ENCODE measurements around the gene ZNF483.
"Not testable (repeated sequence)": the region's sequence is repeated elsewhere in the genome, so short reads cannot be mapped to it uniquely, and the experiment has no call there.

ZNF483 gene

GRCh38 chr9:111561165-111561719 lies 36.3 kb downstream of the ZNF483 start:
- Histone ChIP-seq H3K4me2 (ENCODE audit: low read length) (no peak overlapping the region), H3K4me1 (no peaks in the 10 kb centered on the region), H3K9ac (no peak overlapping the region), H2AFZ (no peak overlapping the region), H3K9me3 (ENCODE audit: control insufficient read depth, low read length) (no peaks in the 10 kb centered on the region), H3K27me3 (ENCODE audit: control insufficient read depth, insufficient read depth, low read length) (no peaks in the 10 kb centered on the region), H3K4me3 (ENCODE audit: low read depth, low read length) (no peak overlapping the region), H3K79me2 (no peaks in the 10 kb centered on the region), H3K27ac (no peak overlapping the region), H3K36me3 (ENCODE audit: control insufficient read depth, insufficient read depth, low read length) (no peaks in the 10 kb centered on the region)
- TF ChIP-seq CTCF (IDR thresholded peaks at IDR 0.05), result no peak

GRCh38 chr9:111566234-111566633 lies 41.3 kb downstream of the ZNF483 start:
- Histone ChIP-seq H3K4me1 (no peaks in the 10 kb centered on the region), H3K9ac (no peak overlapping the region), H3K27me3 (ENCODE audit: control insufficient read depth, insufficient read depth, low read length) (no peaks in the 10 kb centered on the region), H3K4me3 (ENCODE audit: low read depth, low read length) (no peak overlapping the region), H2AFZ (no peak overlapping the region), H3K36me3 (ENCODE audit: control insufficient read depth, insufficient read depth, low read length) (peaks cover 2% of the 10 kb centered on the region), H3K27ac (no peak overlapping the region), H3K4me2 (ENCODE audit: low read length) (no peak overlapping the region), H3K9me3 (ENCODE audit: control insufficient read depth, low read length) (no peaks in the 10 kb centered on the region), H3K79me2 (no peaks in the 10 kb centered on the region)
- TF ChIP-seq CTCF (IDR thresholded peaks at IDR 0.05), result no peak

- H3K36me3 ChIP-seq (ENCODE audit: control insufficient read depth, insufficient read depth, low read length); H3K27ac ChIP-seq; H2AFZ ChIP-seq; H3K27me3 ChIP-seq (ENCODE audit: control insufficient read depth, insufficient read depth, low read length); H3K79me2 ChIP-seq; H3K4me3 ChIP-seq (ENCODE audit: low read depth, low read length); H3K4me2 ChIP-seq (ENCODE audit: low read length); H3K9ac ChIP-seq; H3K4me1 ChIP-seq; H3K9me3 ChIP-seq (ENCODE audit: control insufficient read depth, low read length): not testable (repeated sequence)
Measured at GRCh38 chr9:111568127-111568526, 43.1 kb downstream of the ZNF483 start.

GRCh38 chr9:111572950-111573604 lies 48.1 kb downstream of the ZNF483 start:
- no peak overlapping the region for H3K27ac ChIP-seq
- H3K4me3 ChIP-seq (ENCODE audit: low read depth, low read length), result no peak overlapping the region
- no peaks in the 10 kb centered on the region for H3K4me1 ChIP-seq
- no peaks in the 10 kb centered on the region for H3K27me3 ChIP-seq (ENCODE audit: control insufficient read depth, insufficient read depth, low read length)
- no peak overlapping the region for H3K9ac ChIP-seq
- no peak for TF ChIP-seq CTCF (IDR thresholded peaks at IDR 0.05)
- H3K9me3 ChIP-seq (ENCODE audit: control insufficient read depth, low read length), result no peaks in the 10 kb centered on the region
- H3K4me2 ChIP-seq (ENCODE audit: low read length), result no peak overlapping the region
- no peaks in the 10 kb centered on the region for H3K79me2 ChIP-seq
- H3K36me3 ChIP-seq (ENCODE audit: control insufficient read depth, insufficient read depth, low read length), result peaks cover 2% of the 10 kb centered on the region
- H2AFZ ChIP-seq, result no peak overlapping the region

- H3K4me3 ChIP-seq (ENCODE audit: low read depth, low read length), result no peak overlapping the region
- H3K79me2 ChIP-seq, result no peaks in the 10 kb centered on the region
- no peaks in the 10 kb centered on the region for H3K36me3 ChIP-seq (ENCODE audit: control insufficient read depth, insufficient read depth, low read length)
- H3K27ac ChIP-seq, result no peak overlapping the region
- no peaks in the 10 kb centered on the region for H3K27me3 ChIP-seq (ENCODE audit: control insufficient read depth, insufficient read depth, low read length)
- H2AFZ ChIP-seq, result no peak overlapping the region
- TF ChIP-seq CTCF (IDR thresholded peaks at IDR 0.05), result no peak
- H3K4me1 ChIP-seq, result no peaks in the 10 kb centered on the region
- no peak overlapping the region for H3K4me2 ChIP-seq (ENCODE audit: low read length)
- no peaks in the 10 kb centered on the region for H3K9me3 ChIP-seq (ENCODE audit: control insufficient read depth, low read length)
- no peak overlapping the region for H3K9ac ChIP-seq
Measured at GRCh38 chr9:111582888-111583287, 57.9 kb downstream of the ZNF483 start.
